Measurements from ENCODE around the gene RELN. TPM values are rescaled to one million over a fixed set of nuclear protein-coding genes. Genes with fewer than 3 reads are reported as not detected.

RELN gene
- total RNA-seq, 1 experiment from 2014 or later = 0.10 TPM

GRCh38 chr7:103597606-103598005 is 391.9 kb downstream of the RELN start:
- Histone ChIP-seq H3K4me1 (ENCODE audit: control insufficient read depth, insufficient read depth, low read length) (no peaks in the 10 kb centered on the region), H3K36me3 (ENCODE audit: control insufficient read depth, insufficient read depth, low read length) (no peaks in the 10 kb centered on the region), H3K4me3 (ENCODE audit: low read depth in 2 of 2, low read length in 2 of 2) (no peak overlapping the region), H3K27ac (ENCODE audit: low read length) (no peak overlapping the region), H3K9me3 (ENCODE audit: control insufficient read depth, insufficient read depth, low read depth, low read length) (no peaks in the 10 kb centered on the region), H3K27me3 (ENCODE audit: control insufficient read depth, insufficient read depth, low read length) (peaks cover 5% of the 10 kb centered on the region)
- DNase-seq (ENCODE audit: low read depth, low spot score) = no peak
- ChIA-PET CTCF (no interaction called here), POLR2A (no interaction called here)
- intact Hi-C loops (cut with micrococcal nuclease; ENCODE audit: unreplicated experiment) = no loop called here
- no peak for TF ChIP-seq SIN3A (IDR thresholded peaks at IDR 0.05; ENCODE audit: borderline replicate concordance, insufficient read depth, low read depth, low read length)
- no peak for TF ChIP-seq REST (IDR thresholded peaks at IDR 0.05; ENCODE audit: insufficient read depth in 1 of 2, low read depth in 2 of 2, low read length in 1 of 2)
- no peak for TF ChIP-seq TCF7L2 (IDR thresholded peaks at IDR 0.05; ENCODE audit: low read depth, low read length)
- TF ChIP-seq CTCF (IDR thresholded peaks at IDR 0.05) = no peak
- no peak for TF ChIP-seq POLR2AphosphoS5 (IDR thresholded peaks at IDR 0.05; ENCODE audit: low read depth, low read length)
- ATAC-seq = no peak
- BruUV-seq (replicated peaks) = no TSS peak
- in situ Hi-C loops (cut with HindIII; ENCODE audit: low pct_unique_long_range_greater_than_20kb, low sequenced_read_pairs) = no loop called here

GRCh38 chr7:103594186-103594585 is 395.3 kb downstream of the RELN start:
- Histone ChIP-seq H3K4me1 (ENCODE audit: control insufficient read depth, insufficient read depth, low read length) (no peaks in the 10 kb centered on the region), H3K9me3 (ENCODE audit: control insufficient read depth, insufficient read depth, low read depth, low read length) (no peaks in the 10 kb centered on the region), H3K27me3 (ENCODE audit: control insufficient read depth, insufficient read depth, low read length) (peaks cover 5% of the 10 kb centered on the region), H3K36me3 (ENCODE audit: control insufficient read depth, insufficient read depth, low read length) (no peaks in the 10 kb centered on the region), H3K27ac (ENCODE audit: low read length) (no peak overlapping the region), H3K4me3 (ENCODE audit: low read depth in 2 of 2, low read length in 2 of 2) (no peak overlapping the region)
- in situ Hi-C loops (cut with HindIII; ENCODE audit: low pct_unique_long_range_greater_than_20kb, low sequenced_read_pairs) = no loop called here
- ChIA-PET CTCF (no interaction called here), POLR2A (no interaction called here)
- DNase-seq (ENCODE audit: low read depth, low spot score) = no peak
- ATAC-seq = no peak
- no TSS peak for BruUV-seq (replicated peaks)
- intact Hi-C loops (cut with micrococcal nuclease; ENCODE audit: unreplicated experiment) = no loop called here
- TF ChIP-seq SIN3A (IDR thresholded peaks at IDR 0.05; ENCODE audit: borderline replicate concordance, insufficient read depth, low read depth, low read length) (no peak), CTCF (IDR thresholded peaks at IDR 0.05) (no peak), POLR2AphosphoS5 (IDR thresholded peaks at IDR 0.05; ENCODE audit: low read depth, low read length) (no peak), REST (IDR thresholded peaks at IDR 0.05; ENCODE audit: insufficient read depth in 1 of 2, low read depth in 2 of 2, low read length in 1 of 2) (no peak), TCF7L2 (IDR thresholded peaks at IDR 0.05; ENCODE audit: low read depth, low read length) (no peak)

Data from Panc1 (cell line).